PC-9 (cell line): ENCODE data around the gene DLGAP4.

Experiments
- CTCF ChIP-seq: fragments of 200-600 bp; sonication (generic); conservative IDR thresholded peaks from 2 replicates; pipeline ENCODE4 v1.6.1; 2017; ENCODE audit warnings: mixed run types, antibody characterized with exemption, mild to moderate bottlenecking, moderate library complexity
- EZH2 ChIP-seq: fragments of 200-600 bp; sonication (generic); IDR thresholded peaks from 2 replicates; pipeline ENCODE4 v1.8.0; 2017; ENCODE audit warnings: antibody characterized with exemption, low read depth

GRCh38 chr20:36477475-36477874 is 171.3 kb downstream of the DLGAP4 start:
- no peak for TF ChIP-seq CTCF
- TF ChIP-seq EZH2, result no peak
